NT2/D1 (cell line): ENCODE data around the gene CASQ2.

ENCODE experiments used
- SUZ12 ChIP-seq: IDR thresholded peaks from 2 replicates; pipeline ENCODE4 v1.6.1; 2011; ENCODE audit not compliant: insufficient read length, insufficient read depth; ENCODE audit errors: extremely low read depth
- ZNF274 ChIP-seq: IDR thresholded peaks from 2 replicates; pipeline ENCODE4 v1.6.1; 2011; ENCODE audit warnings: mild to moderate bottlenecking, low read depth, low read length

DNA sequence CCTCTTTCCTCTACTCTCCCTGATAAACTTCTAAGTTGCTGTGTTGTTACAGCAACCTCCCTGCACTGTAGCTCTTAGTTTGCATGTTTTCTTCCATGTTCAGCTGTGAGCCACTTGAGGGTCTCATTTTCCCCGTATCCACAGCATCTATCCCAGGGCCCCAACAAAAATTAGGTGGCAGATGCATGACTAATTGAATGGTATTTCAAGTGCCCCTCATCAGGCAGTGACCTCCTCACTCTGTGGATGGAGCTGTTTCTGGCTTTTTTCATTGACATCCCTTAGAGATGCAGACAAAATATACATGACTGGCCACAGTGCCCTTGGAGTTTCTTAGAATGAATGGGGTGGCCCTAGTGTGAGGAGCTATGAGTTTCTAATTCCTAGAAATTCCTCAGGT lies 3.4 kb downstream of the CASQ2 start:
- TF ChIP-seq ZNF274 (no peak), SUZ12 (no peak)
